ENCODE data around the gene CCNG2.

CCNG2 gene

GRCh38 chr4:77147079-77147782 is 9.8 kb upstream of the CCNG2 start:
- no peak for DNase-seq

- no peak for DNase-seq
These were observed 8.9 kb upstream of the CCNG2 start for GRCh38 chr4:77148078-77148477.

- no peak for DNase-seq
These were observed 7.2 kb upstream of the CCNG2 start for GRCh38 chr4:77149789-77150188.

GRCh38 chr4:77151241-77151640 is 5.8 kb upstream of the CCNG2 start:
- DNase-seq, result no peak

GRCh38 chr4:77152421-77152820 is 4.6 kb upstream of the CCNG2 start:
- no peak for DNase-seq

GRCh38 chr4:77153006-77153405 is 4.0 kb upstream of the CCNG2 start:
- no peak for DNase-seq

- DNase-seq, result no peak
These were observed 2.9 kb upstream of the CCNG2 start for GRCh38 chr4:77154065-77154464.

GRCh38 chr4:77154761-77155499 is 2.1 kb upstream of the CCNG2 start:
- no peak for DNase-seq

- DNase-seq, result no peak
These were observed 1.2 kb upstream of the CCNG2 start for GRCh38 chr4:77155631-77156452.

- DNase-seq, result peak; percentile 85
These were observed 485 bp upstream of the CCNG2 start for GRCh38 chr4:77156533-77156911.

GRCh38 chr4:77157859-77158486 is 966 bp downstream of the CCNG2 start:
- DNase-seq, result peak; percentile 27

- no peak for DNase-seq
These were observed 1.5 kb downstream of the CCNG2 start for GRCh38 chr4:77158487-77158861.

GRCh38 chr4:77159806-77160205 is 2.8 kb downstream of the CCNG2 start:
- no peak for DNase-seq

GRCh38 chr4:77163641-77164040 is 6.6 kb downstream of the CCNG2 start:
- DNase-seq, result no peak

GRCh38 chr4:77167173-77167572 is 10.2 kb downstream of the CCNG2 start:
- no peak for DNase-seq

- DNase-seq, result peak; percentile 4
These were observed 10.9 kb downstream of the CCNG2 start for GRCh38 chr4:77167866-77168265.

GRCh38 chr4:77169481-77169880 is 12.5 kb downstream of the CCNG2 start:
- DNase-seq, result no peak

- no peak for DNase-seq
These were observed 13.9 kb downstream of the CCNG2 start for GRCh38 chr4:77170926-77171325.

- DNase-seq, result no peak
These were observed 15.3 kb downstream of the CCNG2 start for GRCh38 chr4:77172336-77172735.

GRCh38 chr4:77174426-77174825 is 17.4 kb downstream of the CCNG2 start:
- DNase-seq, result no peak

GRCh38 chr4:77175201-77175611 is 18.2 kb downstream of the CCNG2 start:
- no peak for DNase-seq

- no peak for DNase-seq
These were observed 19.6 kb downstream of the CCNG2 start for GRCh38 chr4:77176640-77177039.

GRCh38 chr4:77177199-77177598 is 20.2 kb downstream of the CCNG2 start:
- no peak for DNase-seq
